GM12892 (cell line): ENCODE results near the gene PRSS33.

Experiments used
- POLR2A ChIP-seq: IDR thresholded peaks from 2 replicates; pipeline ENCODE4 v1.6.1; 2011; ENCODE audit warnings: low read depth, low read length, control low read depth
- POLR2AphosphoS5 ChIP-seq: IDR thresholded peaks from 2 replicates; pipeline ENCODE4 v1.6.1; 2011; ENCODE audit warnings: low read depth, low read length, control low read depth
- TAF1 ChIP-seq: IDR thresholded peaks from 2 replicates; pipeline ENCODE4 v1.6.1; 2011; ENCODE audit warnings: low read depth, mild to moderate bottlenecking, control low read depth, low read length, borderline replicate concordance

GRCh38 chr16:2813771-2814221, 26.4 kb upstream of the PRSS33 start:
- no peak for TF ChIP-seq POLR2A
- TF ChIP-seq POLR2AphosphoS5 = no peak
- no peak for TF ChIP-seq TAF1
